Chondrocyte (in vitro differentiated cells): ENCODE measurements around the gene RNF133. TPM values are rescaled to one million over a fixed set of nuclear protein-coding genes. Genes with fewer than 3 reads are reported as not detected.

Source experiments
- DNase-seq: peaks from one replicate; pipeline ENCODE4 v3.0.0; 2021; ENCODE audit warnings: mixed read lengths, low spot score
- H3K27ac Mint-ChIP-seq: one replicate; pipeline ENCODE4 v1.8.0; 2021; ENCODE audit warnings: mild to moderate bottlenecking, moderate library complexity, mixed read lengths; ENCODE audit not compliant: unreplicated experiment
- H3K27me3 Mint-ChIP-seq: 2 replicates; pipeline ENCODE4 v1.8.0; 2021; ENCODE audit warnings: low read depth, mixed read lengths
- H3K36me3 Mint-ChIP-seq: 2 replicates; pipeline ENCODE4 v1.8.0; 2021; ENCODE audit warnings: low read depth, mixed read lengths
- H3K4me1 Mint-ChIP-seq: 2 replicates; pipeline ENCODE4 v1.8.0; 2021; ENCODE audit warnings: low read depth, mild to moderate bottlenecking, mixed read lengths
- H3K4me3 Mint-ChIP-seq: one replicate; pipeline ENCODE4 v1.8.0; 2021; ENCODE audit warnings: mild to moderate bottlenecking, moderate library complexity, mixed read lengths; ENCODE audit not compliant: unreplicated experiment
- H3K9me3 Mint-ChIP-seq: 2 replicates; pipeline ENCODE4 v1.8.0; 2021; ENCODE audit warnings: low read depth, mixed read lengths
- CTCF ChIP-seq: fragments of 200-600 bp; sonication (generic); IDR thresholded peaks from 2 replicates; pipeline ENCODE4 v1.5.0; 2021; ENCODE audit warnings: antibody characterized with exemption, mild to moderate bottlenecking, moderate library complexity
- total RNA-seq: library from RNA; stranded (reverse); gene quantifications from 3 replicates; pipeline ENCODE4 v1.2.1, GENCODE V29; 2021

RNF133 gene
- total RNA-seq, 1 donor from 2014 or later, result not detected

GRCh38 chr7:122706836-122707235, 7.9 kb upstream of the RNF133 start:
- H3K4me3 Mint-ChIP-seq, result no peak overlapping the region

GRCh38 chr7:122702872-122703510, 4.1 kb upstream of the RNF133 start, which contains the start of gene RNF148:
RNF148 (minus strand) TSS chr7:122702922; CDS start chr7:122702750, 172 bp downstream.
- no peaks in the 10 kb centered on the region for H3K27me3 Mint-ChIP-seq
- peaks cover 8% of the 10 kb centered on the region for H3K9me3 Mint-ChIP-seq
- no peak within 1 kb of the TSS for H3K4me3 Mint-ChIP-seq
- no peaks in the 10 kb centered on the region for H3K4me1 Mint-ChIP-seq
- no peaks in the 10 kb centered on the region for H3K36me3 Mint-ChIP-seq
- no peak within 1 kb of the TSS for H3K27ac Mint-ChIP-seq
- TF ChIP-seq CTCF, result no peak
- no peak for DNase-seq

More at GRCh38 chr7:122706836-122707235, 7.9 kb upstream of the RNF133 start:
- no peak overlapping the region for H3K27ac Mint-ChIP-seq
- peaks cover 11% of the 10 kb centered on the region for H3K9me3 Mint-ChIP-seq
- H3K27me3 Mint-ChIP-seq, result no peaks in the 10 kb centered on the region
- H3K36me3 Mint-ChIP-seq, result no peaks in the 10 kb centered on the region
- no peak for DNase-seq
- no peak for TF ChIP-seq CTCF
- H3K4me1 Mint-ChIP-seq, result no peaks in the 10 kb centered on the region

- no peak overlapping the region for H3K27ac Mint-ChIP-seq
- no peak overlapping the region for H3K4me3 Mint-ChIP-seq
- no peaks in the 10 kb centered on the region for H3K4me1 Mint-ChIP-seq
- H3K36me3 Mint-ChIP-seq, result no peaks in the 10 kb centered on the region
- peaks cover 5% of the 10 kb centered on the region for H3K9me3 Mint-ChIP-seq
- TF ChIP-seq CTCF, result no peak
- H3K27me3 Mint-ChIP-seq, result peaks cover 4% of the 10 kb centered on the region
- DNase-seq, result no peak
Observed at GRCh38 chr7:122695816-122696215, 3.1 kb downstream of the RNF133 start.

- H3K4me3 Mint-ChIP-seq, result no peak overlapping the region
- no peaks in the 10 kb centered on the region for H3K36me3 Mint-ChIP-seq
- peaks cover 5% of the 10 kb centered on the region for H3K9me3 Mint-ChIP-seq
- no peak overlapping the region for H3K27ac Mint-ChIP-seq
- H3K27me3 Mint-ChIP-seq, result peaks cover 4% of the 10 kb centered on the region
- H3K4me1 Mint-ChIP-seq, result no peaks in the 10 kb centered on the region
- DNase-seq, result no peak
- no peak for TF ChIP-seq CTCF
Observed at GRCh38 chr7:122694697-122695096, 4.2 kb downstream of the RNF133 start.

GRCh38 chr7:122692769-122693309, 6.1 kb downstream of the RNF133 start:
- no peaks in the 10 kb centered on the region for H3K4me1 Mint-ChIP-seq
- H3K36me3 Mint-ChIP-seq, result no peaks in the 10 kb centered on the region
- no peak for DNase-seq
- no peak overlapping the region for H3K27ac Mint-ChIP-seq
- H3K27me3 Mint-ChIP-seq, result peaks cover 4% of the 10 kb centered on the region
- H3K4me3 Mint-ChIP-seq, result no peak overlapping the region
- H3K9me3 Mint-ChIP-seq, result peaks cover 5% of the 10 kb centered on the region
- TF ChIP-seq CTCF, result no peak
